B cell (primary cell): ENCODE data around the gene GABRR2.

Source experiments
- CTCF ChIP-seq: fragments of 200-600 bp; IDR thresholded peaks from one replicate; pipeline ENCODE4 v1.8.0; 2022; ENCODE audit warnings: antibody characterized with exemption, mild to moderate bottlenecking
- EZH2 ChIP-seq: IDR thresholded peaks from 2 replicates; pipeline ENCODE4 v1.6.1; 2012; ENCODE audit warnings: borderline replicate concordance, low read depth, mild to moderate bottlenecking, moderate library complexity, low read length; ENCODE audit not compliant: insufficient read depth, poor library complexity, severe bottlenecking

DNA sequence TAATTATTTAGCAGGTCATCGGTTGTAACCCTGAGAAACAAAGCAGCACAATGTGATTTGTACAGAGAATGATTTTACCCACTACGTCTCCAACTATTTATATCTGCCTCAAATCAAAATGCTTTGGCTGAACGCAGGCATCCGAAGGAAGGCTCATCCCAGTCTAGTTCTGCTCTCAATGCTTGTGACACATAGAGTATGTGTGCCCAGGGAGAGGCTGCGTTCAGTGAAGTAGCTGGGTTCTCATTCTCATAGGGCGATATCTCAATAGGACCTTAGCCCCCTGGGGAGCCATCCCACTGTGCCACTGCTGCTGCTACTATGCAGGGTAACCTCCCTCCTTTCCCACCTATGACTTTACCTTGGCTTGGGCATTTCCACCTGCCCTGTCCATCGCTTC is 407 bp downstream of the GABRR2 start:
- TF ChIP-seq CTCF = no peak
- TF ChIP-seq EZH2 = no peak
